Epithelial cell of prostate (primary cell): Measurements from ENCODE around the gene CFI.

Source experiments
- DNase-seq: peaks from one replicate; pipeline ENCODE4 v3.0.0-alpha.2; 2011; ENCODE audit warnings: low read depth, low spot score
- H3K27ac ChIP-seq: fragments of 450-650 bp; 2 replicates; pipeline ENCODE4 v1.5.1; 2017; ENCODE audit warnings: mild to moderate bottlenecking

The CFI gene

DNA sequence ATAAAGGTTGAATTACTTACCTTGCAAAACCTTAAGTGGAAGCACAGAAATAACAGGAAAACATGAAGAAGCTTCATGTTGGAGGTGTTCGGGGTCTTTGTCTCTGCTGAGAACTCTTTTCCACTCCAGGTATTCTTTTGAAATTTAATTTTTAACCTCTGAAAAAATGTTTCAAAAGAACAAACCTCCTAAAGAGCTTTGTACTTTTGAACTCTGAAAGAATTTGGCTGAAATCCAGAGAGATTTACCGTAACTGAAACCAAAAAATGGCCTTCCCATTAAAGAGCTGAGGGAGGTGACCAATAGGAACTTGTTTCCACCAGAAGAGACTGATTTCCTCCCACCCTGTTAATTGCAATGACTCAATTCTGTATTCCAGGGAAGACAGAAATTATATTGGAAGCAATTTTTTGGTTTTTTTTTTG, at the start of gene CFI:
Gene CFI (minus strand): TSS at position 105 of the 425 bp plus-strand sequence. CDS start 28 bp downstream, at position 77.
- no peak within 1 kb of the TSS for H3K27ac ChIP-seq
- DNase-seq, result no peak

DNA sequence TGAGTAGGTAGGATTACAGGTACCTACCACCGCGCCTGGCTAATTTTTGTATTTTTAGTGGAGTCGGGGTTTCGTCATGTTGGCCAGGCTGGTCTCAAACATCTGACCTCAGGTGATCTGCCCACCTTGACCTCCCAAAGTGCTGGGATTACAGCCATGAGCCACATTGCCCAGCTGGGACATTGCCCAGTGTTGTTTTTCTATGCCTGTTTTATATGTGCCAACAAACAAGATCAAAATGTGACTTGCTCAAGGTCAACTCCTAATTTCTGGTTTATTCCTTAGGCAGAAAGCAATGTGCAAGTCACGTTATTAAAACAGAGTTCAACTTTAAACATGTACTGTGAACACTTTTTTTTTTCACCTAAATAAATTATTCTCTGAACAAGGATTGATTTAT, 48.8 kb upstream of the CFI start:
- DNase-seq, result no peak
- H3K27ac ChIP-seq, result no peak overlapping the region

DNA sequence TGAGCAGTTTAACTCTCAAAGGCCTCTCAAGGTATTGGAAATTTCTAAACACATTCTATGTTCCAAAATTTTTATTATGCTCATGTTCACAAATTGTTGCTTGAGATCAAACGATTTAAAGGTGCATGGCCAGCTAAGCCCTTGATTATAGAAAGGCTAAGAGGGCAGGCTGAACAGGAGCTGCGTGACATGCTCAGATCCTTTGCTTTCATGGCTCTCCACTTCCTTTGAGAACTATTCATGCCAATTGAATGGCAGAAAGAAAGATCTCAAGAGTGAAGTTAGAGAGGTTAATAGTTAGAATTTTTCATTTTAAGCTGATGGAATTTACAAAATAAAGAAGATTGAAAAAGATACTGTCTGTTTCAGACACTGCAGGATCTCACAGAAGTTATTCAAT, 46.7 kb upstream of the CFI start:
- DNase-seq, result no peak
- no peak overlapping the region for H3K27ac ChIP-seq

DNA sequence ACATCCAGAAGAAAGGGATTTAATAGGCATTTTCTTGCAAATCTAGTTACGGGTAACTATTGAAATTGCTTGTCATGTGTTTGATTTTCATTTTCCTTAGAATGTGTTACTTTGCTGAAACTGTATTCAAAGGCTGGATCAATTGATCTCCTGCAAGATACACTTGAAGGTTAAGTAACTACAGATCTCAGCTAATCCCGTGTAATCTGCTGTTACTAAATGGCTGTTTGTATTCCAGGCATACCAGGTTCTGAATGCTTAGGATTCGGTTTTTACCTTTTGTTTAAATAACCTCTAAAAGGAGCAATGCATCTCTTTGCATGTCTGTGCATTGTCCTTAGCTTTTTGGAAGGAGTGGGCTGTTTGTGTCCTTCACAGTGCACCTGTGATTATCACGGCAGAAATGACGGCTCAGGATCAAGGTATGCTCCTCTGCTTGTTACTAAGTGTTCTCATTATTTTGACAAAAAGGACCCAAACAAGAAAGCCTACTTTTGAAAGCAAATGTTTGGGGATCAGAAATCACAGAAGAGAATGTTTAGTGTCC, 46.2 kb upstream of the CFI start, which contains the start of gene LRIT3:
Gene LRIT3 (plus strand): TSS at position 212 of the 547 bp plus-strand sequence. CDS start 95 bp downstream, at position 307.
- H3K27ac ChIP-seq, result no peak within 1 kb of the TSS
- DNase-seq, result no peak

DNA sequence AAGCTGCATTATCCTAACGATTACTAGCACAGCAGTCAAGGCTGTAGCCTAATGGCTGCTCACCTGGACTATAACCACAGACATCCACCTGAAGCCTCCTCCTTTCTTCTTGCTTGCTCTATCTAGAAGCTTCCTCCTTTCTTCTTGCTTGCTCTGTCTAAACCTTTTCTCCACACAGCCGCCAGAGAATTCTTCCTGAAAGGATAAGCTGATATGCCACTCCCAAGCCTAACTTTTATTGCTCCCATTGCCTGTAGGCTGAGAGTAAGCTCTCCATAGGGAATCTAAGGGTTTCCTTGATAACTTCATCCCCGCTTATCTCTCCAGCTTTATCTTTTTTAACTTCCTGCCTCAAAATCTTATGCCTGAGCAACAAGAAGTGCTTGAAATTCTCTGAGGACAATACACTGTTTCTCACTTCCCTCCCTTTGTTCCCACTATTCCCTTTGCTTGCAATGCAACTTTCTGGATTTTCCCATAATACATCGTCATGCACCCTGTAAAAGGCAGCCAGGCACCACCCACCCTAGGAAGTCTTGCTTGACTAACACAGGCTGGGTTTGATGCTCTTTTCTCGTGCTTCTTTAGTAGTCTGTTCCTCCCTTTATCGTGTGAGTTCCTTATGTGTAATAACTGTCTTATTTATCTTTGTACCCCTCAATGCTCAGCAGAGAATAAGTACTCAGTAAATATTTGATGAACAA, 44.7 kb upstream of the CFI start:
- H3K27ac ChIP-seq, result no peak overlapping the region

DNA sequence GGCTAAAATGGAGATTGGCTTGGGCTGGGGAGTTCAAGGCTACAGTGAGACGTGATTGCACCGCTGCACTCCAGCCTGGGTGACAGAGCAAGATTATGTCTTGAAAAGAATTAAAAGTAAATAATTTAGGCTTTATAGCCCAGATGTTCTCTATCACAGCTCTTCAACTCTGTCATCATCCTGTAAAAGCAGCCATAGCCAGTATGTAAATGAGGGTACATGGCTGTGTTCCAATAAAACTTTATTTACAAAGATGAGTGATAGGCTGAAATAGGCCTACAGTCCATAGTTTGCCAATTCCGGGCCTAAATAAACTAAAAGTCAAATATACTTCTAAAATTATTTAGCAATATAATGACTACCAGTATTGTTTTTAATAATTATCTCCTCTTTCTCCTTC, 35.2 kb upstream of the CFI start:
- no peak overlapping the region for H3K27ac ChIP-seq
- no peak for DNase-seq

More for the DNA sequence above, 44.7 kb upstream of the CFI start:
- DNase-seq, result no peak

DNA sequence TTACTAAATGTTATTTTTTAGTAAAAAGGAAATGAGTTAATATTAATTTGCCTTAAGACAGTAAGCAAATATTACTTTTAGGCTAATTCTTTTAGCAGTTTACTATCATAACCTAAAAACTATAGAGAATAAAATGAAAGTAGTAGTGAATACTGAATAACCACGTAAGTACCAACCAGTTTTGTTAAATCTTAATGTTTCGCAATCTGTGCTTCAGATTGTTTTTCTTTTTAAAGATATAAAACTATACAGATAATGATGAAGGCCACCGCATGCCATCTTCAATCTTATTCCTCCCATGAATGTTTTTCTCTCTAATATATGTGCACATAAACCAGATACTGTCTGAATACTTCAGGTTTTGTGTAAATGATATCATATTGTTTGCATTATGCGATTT, 32.0 kb upstream of the CFI start:
- no peak overlapping the region for H3K27ac ChIP-seq
- DNase-seq, result no peak

DNA sequence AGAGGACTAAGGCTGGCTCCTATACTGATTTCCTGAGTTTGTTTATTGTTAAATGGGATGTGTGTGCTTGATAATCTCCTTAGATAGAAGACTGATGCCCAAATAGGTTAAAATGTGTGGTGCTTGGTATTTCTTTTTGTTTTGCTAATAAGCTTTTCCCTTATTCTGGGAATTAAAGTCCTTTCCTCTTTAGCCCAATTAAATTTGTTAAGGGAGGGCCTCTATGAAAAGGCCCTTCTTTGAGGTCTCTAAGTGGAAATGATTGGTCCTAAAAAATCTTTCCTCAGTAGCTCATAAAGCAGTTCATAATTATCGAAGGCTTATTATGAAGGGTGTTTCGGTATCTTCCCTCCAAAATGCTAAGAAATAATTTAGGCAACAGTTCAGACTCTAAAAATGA, 25.9 kb upstream of the CFI start, which contains the start of gene RRH:
Gene RRH (plus strand): TSS at position 301 of the 400 bp plus-strand sequence. CDS start 56 bp downstream, at position 357.
- no peak for DNase-seq
- H3K27ac ChIP-seq, result no peak within 1 kb of the TSS

DNA sequence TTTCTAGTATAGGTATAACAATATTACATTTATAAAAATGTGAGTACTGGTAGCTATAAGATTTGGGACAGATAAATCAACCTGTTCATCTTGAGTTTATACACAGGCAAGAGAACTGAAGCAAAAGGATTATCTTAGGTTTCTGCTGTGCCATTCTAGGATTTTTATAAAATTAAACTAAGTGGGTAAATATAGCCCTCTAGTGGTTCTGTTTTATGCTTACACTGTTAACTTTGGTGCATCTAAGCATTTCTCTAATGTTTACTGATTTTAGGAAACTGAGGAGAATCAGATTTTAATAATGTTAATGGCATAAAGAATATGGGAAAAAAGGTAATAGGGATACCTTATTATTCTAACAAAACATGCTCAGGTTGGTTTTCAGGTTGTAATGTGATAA, 24.9 kb upstream of the CFI start:
- no peak overlapping the region for H3K27ac ChIP-seq
- no peak for DNase-seq

DNA sequence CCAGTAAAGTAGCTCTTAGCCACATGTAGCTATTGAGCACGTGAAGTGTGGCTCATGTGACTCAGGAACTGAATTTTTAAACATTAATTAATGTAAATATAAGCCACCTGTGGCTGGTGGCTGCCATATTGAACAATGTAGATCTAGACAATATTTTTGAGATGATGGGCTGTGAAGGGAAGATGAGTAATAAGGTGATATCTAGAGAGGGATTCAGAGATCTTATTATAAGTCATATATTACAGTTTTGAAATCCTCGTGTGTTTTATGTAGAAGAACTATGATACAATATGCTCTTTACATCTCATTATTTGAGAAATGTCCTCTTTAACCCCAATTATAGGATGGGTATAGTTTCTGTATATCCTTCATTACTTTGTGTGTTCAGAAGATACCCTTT, 19.4 kb upstream of the CFI start:
- no peak overlapping the region for H3K27ac ChIP-seq
- no peak for DNase-seq

DNA sequence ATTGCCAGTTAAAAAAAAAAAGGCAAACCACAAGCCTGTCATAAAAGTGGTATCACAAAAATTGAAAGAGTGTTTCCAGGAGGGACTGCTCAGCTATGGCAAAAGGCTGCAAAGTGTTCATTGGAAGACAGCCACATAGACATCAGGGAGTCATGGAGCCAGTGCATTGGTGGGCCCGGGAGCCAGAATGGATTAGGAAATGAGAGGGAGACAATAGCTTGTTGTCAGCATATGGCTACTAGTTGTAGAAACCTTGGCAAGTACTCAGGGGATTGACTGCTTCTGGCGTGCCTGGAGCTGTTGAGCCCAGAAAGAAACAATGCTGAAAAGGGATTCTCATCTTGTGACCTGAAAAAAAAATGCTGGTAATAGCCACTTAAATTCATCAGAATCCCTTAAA, 18.8 kb upstream of the CFI start:
- no peak overlapping the region for H3K27ac ChIP-seq
- DNase-seq, result no peak

DNA sequence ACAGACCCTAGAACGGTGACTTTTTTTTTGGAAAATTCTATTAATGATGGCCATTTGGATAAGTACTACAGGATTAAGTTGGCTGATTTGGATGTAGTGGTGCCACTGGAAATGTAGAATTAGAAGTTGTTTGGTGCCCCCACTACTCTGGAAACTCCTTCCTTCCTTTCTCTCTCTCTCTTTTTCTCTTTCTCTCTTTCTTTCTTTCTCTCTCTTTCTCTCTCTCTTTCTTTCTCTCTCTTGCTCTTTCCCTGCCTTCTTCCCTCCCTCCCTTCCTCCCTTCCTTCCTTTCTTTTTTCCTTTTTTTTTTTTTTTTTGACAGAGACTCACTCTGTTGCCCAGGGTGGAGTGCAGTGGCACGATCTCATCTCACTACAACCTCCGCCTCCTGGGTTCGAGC, 16.5 kb upstream of the CFI start:
- DNase-seq, result no peak
- no peak overlapping the region for H3K27ac ChIP-seq

DNA sequence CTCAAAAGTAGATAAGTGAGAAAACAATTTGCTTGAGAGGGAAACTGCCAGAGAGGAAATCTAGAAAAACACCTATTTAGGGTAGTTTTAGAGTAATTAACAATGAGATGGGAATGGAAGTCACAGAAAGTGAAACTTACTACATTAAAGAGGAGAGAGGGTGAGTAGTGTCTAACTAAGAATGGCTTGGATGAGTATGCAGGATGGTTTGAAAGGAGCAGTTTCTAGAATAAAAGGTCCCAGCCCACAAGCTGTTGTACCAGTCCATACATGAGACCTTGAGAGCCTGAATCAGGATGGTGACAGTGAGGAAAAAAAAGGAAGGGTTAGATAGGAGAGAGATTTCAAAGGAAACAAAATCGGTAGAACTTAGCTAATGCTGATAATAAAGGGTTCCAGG, 15.1 kb upstream of the CFI start:
- no peak overlapping the region for H3K27ac ChIP-seq

DNA sequence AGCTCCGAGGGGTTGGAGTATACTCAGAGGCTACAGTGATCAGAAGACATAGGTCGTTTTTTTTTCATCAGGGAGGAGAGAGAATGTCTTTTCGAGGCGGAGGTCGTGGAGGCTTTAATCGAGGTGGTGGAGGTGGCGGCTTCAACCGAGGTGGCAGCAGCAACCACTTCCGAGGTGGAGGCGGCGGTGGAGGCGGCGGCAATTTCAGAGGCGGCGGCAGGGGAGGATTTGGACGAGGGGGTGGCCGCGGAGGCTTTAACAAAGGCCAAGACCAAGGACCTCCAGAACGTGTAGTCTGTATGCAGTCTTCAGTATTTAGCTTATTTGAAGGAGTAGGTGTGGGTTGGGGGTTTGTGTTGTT, 14.3 kb upstream of the CFI start:
- H3K27ac ChIP-seq, result peak overlapping the region; percentile 86
- DNase-seq, result no peak

More for the DNA sequence above, 15.1 kb upstream of the CFI start:
- DNase-seq, result no peak

DNA sequence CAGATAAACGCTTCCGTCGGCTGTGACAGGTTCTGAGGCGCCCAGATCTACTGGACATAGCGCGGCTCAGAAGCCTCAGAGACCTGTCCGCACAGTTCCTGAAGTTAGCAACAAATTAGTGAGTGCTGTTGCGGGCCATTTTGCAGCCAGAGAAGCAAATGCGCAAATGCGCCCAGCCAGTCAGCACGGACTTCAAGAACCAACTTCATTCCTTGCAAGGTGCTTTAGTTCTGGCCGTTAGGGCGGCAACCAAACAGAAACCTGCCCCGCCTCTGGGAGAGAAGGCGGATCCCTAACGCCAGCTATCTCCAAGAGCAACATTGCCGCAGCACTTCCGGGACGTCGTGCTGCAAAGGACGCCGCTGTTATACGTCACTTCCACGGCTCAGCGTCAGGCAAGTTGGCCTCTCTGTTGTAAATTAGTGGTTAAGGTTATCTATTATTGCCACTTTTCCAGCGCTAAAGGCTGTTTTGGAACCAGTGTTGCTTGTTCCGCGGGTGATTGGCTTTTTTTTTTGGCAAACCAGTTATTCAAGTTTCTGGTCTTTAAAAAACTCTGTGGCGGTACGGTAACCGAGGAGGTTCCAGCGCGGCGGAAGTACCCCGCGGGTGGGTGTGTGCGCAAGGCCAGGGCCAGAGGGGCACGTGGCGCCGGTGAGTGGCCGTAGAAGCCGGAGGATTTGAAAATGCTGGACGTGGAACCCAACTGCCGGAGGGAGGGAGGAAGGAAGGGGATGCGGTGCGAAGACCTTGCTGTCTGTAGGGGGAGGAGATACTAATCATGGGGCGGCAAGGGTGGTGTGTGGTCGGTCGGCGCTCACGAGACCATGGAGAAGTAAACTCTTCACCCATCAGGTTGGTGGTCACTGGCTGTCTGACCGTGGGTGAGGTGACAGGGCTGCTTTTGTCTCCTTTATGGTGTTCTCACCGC, 13.6 kb upstream of the CFI start, which contains the start of gene GAR1:
Gene GAR1 (plus strand): TSS at position 612 of the 931 bp plus-strand sequence. CDS start 403 bp downstream, outside the sequence.
- H3K27ac ChIP-seq, result peak within 1 kb of the TSS; percentile 86
- peak; percentile 86 for DNase-seq

DNA sequence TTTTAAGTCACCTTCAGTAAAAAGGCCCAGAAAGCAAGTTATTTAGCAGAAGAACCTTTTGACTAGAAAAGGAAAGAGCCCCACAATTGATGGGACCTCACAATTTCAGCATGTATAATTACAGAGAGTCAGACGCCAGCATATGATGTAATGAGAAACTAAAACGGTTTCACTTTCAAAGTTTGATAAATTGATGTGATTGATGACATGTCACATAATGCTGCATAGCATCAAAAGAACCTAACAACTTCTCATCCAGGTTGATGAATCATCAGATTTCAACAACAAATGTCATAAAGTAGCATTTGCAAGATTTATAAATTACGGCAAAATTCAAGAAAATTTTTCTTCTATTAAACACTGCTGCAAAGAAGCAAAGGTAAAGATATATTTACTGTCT, 9.9 kb upstream of the CFI start:
- DNase-seq, result no peak
- no peak overlapping the region for H3K27ac ChIP-seq

DNA sequence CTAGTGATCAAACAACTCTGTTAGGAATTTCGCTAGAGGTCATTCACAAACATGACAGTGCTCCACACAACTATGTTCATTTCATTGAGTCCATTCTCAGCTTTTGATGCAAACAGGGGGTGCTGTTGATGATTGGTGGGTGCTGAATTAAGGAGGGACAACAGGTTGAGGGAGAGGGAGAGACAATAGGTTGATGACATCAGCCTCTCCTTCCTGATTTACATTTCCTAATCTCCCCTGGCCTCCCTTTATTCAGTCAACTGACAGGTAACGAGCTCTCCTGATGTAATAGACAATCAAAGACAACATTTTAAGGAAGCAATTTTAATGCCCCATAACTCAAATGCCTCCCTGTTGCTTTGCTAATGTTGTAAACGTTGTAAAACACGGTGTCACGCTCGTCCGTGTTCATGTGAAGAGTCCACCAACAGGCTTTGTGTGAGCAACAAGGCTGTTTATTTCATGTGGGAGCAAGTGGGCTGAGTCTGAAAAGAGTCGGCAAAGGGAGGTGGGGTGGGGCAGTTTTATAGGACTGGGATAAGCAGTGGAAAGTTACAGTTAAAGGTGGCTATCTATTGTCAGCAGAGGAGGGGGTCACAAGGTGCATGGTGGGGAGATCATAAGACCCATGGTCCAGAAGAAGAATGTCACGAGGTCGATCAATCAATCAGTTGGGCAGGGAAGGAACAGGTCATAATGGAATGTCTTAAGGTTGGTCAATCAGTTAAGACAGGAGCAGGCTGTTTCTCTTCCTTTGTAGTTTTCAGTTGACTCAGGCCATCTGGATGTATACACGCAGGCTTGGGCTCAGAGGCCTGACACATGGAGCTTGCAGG, 9.0 kb upstream of the CFI start:
- H3K27ac ChIP-seq, result no peak overlapping the region
- DNase-seq, result no peak

DNA sequence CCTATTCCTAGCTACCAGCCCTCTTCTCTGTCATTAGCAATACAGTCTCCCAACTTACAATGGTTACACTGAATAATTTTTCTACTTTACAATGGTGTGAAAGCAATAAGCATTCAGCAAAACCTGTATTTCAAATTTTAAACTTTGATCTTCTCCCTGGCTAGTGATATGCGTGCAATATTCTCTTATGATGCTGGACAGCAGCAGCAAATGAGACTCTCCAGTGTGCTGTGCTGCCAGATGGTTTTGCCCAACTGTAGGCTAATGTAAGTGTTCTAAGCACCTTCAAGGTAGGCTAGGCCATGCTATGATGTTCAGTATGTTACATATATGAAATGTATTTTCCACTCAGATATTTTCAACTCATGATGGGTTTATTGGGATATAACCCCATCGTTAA, 7.9 kb upstream of the CFI start:
- H3K27ac ChIP-seq, result no peak overlapping the region
- no peak for DNase-seq

DNA sequence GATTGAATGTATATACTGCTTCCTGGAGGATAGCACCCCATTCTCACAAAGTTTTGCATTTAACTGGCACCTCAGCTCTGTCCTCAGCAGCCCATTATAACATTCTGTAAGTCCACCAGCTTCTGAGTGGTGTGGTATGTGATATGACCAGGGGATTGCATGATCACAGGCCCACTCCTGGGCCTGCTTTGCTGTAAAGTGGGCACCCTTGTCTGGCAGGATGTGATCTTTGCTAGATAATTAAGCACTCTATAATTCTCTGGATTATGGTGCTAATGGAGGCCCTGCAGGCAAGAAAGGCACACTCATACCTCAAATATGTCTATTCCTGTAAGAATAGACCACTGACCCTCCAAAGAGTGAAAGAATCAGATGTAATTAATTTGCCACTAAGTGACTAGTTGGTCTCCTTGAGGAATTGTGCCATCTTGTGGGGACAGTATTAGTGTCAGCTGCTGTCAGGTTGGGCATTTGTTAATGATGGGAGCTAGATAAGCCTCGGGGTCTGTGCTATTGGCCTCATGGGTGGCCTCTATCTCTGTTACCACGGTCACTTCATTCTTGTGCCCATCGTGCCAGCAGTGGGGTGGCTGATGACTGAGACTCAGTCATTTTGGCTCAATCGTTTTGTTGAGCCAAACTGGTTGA, 2.2 kb upstream of the CFI start:
- DNase-seq, result no peak
- no peak overlapping the region for H3K27ac ChIP-seq
